Measurements from ENCODE around the gene BICRA. TPM values are rescaled to one million over a fixed set of nuclear protein-coding genes. Genes with fewer than 3 reads are reported as not detected.
"Not testable (repeated sequence)": the region's sequence is repeated elsewhere in the genome, so short reads cannot be mapped to it uniquely, and the experiment has no call there.

BICRA gene
- total RNA-seq, 1 donor from 2014 or later: 6.7 TPM

DNA sequence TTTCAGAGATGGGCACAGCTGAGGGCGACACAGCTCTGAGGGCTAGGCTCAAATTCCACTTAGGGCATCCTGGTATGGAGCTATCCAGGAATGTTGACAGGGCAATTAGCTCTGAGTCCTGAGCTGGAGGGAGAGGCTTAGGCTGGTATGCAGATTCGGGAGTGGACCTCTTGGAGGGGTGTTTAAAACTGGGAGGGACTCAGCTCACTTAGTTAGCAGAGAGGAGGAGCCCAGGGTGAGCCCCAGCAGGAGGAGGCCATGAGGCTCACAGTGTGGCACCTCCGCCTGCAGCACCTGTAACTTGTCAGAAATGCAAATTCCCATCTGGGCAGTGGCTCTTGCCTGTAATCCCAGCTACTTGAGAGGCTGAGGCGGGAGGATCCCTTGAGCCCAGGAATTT is 126.2 kb downstream of the BICRA start:
- DNase-seq (ENCODE audit: low spot score): no peak
- no peak for ATAC-seq

GRCh38 chr19:47740866-47741519 is 132.1 kb downstream of the BICRA start:
- no peak for DNase-seq (ENCODE audit: low spot score)
- ATAC-seq: no peak

- DNase-seq (ENCODE audit: low spot score) (no peak), ATAC-seq (no peak)
Observed at GRCh38 chr19:47741544-47742140, 132.7 kb downstream of the BICRA start.

DNA sequence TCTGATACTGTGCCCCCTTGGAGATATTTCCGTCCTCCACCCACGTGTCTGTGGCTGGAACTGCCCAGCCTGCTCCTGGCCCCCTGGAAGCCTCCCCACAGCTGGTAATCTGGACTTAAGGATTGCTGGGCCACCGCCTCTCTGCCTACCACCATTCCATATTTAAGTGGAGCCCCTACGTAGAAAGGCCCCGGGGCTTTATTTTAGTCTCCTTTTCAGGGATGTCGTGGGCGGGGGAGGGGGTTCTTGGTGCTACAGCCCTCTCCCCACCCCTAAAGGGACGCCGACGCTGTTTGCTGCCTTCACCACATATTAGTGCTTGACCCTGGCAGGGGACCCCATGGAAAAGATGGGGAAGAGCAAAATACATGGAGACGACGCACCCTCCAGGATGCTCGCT is 133.7 kb downstream of the BICRA start:
- ATAC-seq: no peak
- no peak for DNase-seq (ENCODE audit: low spot score)

- ATAC-seq (peak; percentile 68), DNase-seq (ENCODE audit: low spot score) (peak; percentile 97)
Observed at GRCh38 chr19:47745010-47745901, 136.3 kb downstream of the BICRA start, which contains the start of gene NOP53. Gene NOP53, plus strand, starts transcription at chr19:47745546. Its CDS starts 14 bp downstream, at chr19:47745560.

DNA sequence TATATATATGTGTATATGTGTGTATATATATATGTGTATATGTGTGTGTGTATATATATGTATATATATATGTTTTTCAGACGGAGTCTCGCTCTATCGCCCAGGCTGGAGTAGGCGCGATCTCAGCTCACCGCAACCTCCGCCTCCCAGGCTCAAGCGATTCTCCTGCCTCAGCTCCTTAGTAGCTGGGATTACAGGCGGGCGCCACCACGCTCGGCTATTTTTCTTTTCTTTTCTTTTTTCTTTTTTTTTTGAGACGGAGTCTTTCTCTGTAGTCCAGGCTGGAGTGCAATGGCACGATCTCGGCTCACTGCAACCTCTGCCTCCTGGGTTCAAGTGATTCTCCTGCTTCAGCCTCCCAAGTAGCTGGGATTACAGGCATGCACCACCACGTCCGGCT is 137.2 kb downstream of the BICRA start:
- not testable (repeated sequence) for ATAC-seq; DNase-seq (ENCODE audit: low spot score)

DNA sequence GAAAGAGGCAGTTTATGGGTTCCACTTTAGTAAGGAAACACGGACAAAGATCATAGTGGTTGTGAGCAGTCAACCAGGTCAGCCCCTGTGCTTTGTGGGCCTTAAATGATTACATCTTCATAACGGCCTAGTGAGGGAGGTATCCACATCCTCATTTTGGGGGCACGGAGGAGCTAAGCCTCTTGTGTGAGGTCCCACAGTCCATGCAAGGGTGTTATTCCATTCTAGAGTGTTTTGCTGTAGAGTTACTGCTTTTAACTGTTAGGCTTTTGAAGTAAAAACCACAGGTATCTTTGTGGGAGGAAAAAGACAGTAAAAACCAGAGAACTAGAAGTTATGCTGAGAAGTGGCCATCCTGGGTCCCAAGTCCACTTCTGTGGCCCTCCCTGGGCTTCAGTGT is 140.4 kb downstream of the BICRA start:
- ATAC-seq: no peak
- DNase-seq (ENCODE audit: low spot score): no peak

GRCh38 chr19:47750752-47751151 is 141.8 kb downstream of the BICRA start:
- DNase-seq (ENCODE audit: low spot score) (no peak), ATAC-seq (no peak)

GRCh38 chr19:47752440-47753211 is 143.7 kb downstream of the BICRA start:
- ATAC-seq: no peak
- DNase-seq (ENCODE audit: low spot score): no peak

Other genes starting within 250 kb of the BICRA start
- 1.0 TPM for gene MEIS3, start 189.6 kb upstream of the BICRA start, total RNA-seq
- gene SLC8A2, start 137.2 kb upstream of the BICRA start, total RNA-seq: 0.10 TPM
- 6.6 TPM for gene KPTN, start 124.9 kb upstream of the BICRA start, total RNA-seq
- 96.3 TPM for gene NAPA, start 94.1 kb upstream of the BICRA start, total RNA-seq
- gene ZNF541, start 36.0 kb upstream of the BICRA start, total RNA-seq: 0.08 TPM
- gene EHD2, start 104.3 kb downstream of the BICRA start, total RNA-seq: 6.3 TPM
- gene NOP53, start 136.4 kb downstream of the BICRA start, total RNA-seq: 80.3 TPM
- 62.9 TPM for gene SELENOW, start 169.6 kb downstream of the BICRA start, total RNA-seq
- not detected for gene TPRX1, start 195.4 kb downstream of the BICRA start, total RNA-seq
- gene CRX, start 212.8 kb downstream of the BICRA start, total RNA-seq: not detected

Measured in left lobe of liver (tissue), 2 donors.